Astrocyte of the spinal cord (primary cell): ENCODE results near the gene TMED6.
A peak's percentile ranks its signal among the peaks of the same experiment; 100 is the strongest.

Source experiments
- DNase-seq: peaks from one replicate; pipeline ENCODE4 v3.0.0; 2011; ENCODE audit warnings: low read depth, low spot score
- H3K4me3 ChIP-seq: 2 replicates; pipeline ENCODE4 v1.5.1; 2011; ENCODE audit warnings: low read depth, mild to moderate bottlenecking, low read length, moderate library complexity
- in situ Hi-C: cut with HindIII; loops from 2 replicates; pipeline ENCODE4 v1.10.0; 2017; ENCODE audit warnings: low sequenced_read_pairs
- TF ChIP-seq, protein P1 (sequence below): IDR thresholded peaks from 2 replicates; pipeline ENCODE4 v1.5.1; 2012; ENCODE audit warnings: low read depth, mild to moderate bottlenecking, low read length, inconsistent platforms

Gene TMED6

DNA sequence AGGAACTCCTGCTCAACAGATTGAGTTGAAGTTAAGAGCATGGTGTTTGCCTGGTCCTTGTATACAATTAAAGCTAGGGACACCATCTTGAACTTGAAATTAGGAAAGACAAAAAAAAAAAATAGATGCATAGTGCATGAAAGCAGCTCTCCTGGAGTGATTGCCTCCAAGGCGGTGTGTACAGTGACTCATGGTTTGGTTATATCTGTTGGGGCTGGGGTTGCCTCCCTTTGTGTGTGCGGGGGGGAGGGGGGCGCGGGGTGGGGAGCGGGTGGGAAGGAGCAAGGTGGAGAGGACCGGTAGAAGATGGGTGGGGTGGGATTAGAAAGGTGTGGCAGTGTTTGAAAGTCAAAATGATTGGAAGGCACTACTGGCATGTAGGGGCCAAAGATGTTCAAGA, 3.4 kb downstream of the TMED6 start:
- no peak for DNase-seq
- in situ Hi-C loops = no loop called here
- TF ChIP-seq, protein P1, sequence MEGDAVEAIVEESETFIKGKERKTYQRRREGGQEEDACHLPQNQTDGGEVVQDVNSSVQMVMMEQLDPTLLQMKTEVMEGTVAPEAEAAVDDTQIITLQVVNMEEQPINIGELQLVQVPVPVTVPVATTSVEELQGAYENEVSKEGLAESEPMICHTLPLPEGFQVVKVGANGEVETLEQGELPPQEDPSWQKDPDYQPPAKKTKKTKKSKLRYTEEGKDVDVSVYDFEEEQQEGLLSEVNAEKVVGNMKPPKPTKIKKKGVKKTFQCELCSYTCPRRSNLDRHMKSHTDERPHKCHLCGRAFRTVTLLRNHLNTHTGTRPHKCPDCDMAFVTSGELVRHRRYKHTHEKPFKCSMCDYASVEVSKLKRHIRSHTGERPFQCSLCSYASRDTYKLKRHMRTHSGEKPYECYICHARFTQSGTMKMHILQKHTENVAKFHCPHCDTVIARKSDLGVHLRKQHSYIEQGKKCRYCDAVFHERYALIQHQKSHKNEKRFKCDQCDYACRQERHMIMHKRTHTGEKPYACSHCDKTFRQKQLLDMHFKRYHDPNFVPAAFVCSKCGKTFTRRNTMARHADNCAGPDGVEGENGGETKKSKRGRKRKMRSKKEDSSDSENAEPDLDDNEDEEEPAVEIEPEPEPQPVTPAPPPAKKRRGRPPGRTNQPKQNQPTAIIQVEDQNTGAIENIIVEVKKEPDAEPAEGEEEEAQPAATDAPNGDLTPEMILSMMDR = no peak
- no peak overlapping the region for H3K4me3 ChIP-seq

DNA sequence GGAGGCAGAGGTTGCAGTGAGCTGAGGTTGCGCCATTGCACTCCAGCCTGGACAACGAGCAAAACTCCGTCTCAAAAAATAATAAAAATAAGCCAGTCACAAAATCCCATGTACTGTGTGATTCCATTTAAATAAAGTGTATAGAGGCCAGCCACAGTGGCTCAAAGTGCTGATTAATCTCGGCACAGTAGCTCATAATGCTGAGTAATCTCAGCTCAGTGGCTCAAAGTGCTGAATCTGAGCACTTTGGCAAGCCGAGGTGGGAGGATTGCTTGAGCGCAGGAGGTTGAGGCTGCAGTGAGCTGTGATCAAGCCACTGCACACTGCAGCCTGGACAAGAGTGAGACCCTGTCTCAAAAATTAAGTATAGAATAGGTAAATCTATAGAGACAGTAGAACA, 4.9 kb downstream of the TMED6 start:
- in situ Hi-C loops = no loop called here
- H3K4me3 ChIP-seq = no peak overlapping the region
- DNase-seq = no peak
- TF ChIP-seq, protein P1 = no peak

DNA sequence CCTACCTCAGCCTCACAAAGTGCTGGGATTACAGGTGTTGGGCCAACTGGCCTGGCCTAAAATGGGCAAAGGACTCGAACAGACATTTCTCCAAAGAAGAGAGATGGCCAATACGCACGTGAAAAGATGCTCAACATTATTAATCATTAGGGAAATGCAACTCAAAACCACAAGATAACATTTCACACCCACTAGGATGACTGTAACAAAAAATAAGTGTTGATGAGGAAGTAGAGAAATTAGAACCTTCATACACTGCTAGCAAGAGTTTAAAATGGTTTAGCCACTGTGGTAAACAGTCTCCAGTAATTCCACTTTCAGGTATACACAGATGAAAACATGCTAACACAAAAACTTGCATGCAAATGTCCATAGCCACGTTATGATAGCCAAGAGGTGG, 5.7 kb downstream of the TMED6 start:
- TF ChIP-seq, protein P1 = no peak
- no peak overlapping the region for H3K4me3 ChIP-seq
- in situ Hi-C loops = no loop called here
- no peak for DNase-seq

DNA sequence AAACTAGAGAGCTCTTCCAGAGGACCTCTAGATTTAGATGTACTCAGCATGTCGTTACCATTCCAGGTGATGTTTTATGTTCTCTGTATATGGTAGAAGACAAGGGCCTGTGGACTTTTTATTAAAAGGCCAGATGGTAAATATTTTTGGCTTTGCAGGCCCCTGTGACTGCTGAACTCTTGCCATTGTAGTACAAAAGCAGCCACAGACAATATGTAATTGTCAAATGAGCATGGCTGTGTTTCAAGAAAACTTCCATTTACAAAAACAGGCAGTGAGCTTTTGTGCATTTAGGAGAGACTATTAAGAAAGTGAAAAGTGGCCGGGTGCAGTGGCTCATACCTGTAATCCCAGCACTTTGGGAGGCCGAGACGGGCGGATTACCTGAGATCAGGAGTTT, 7.4 kb downstream of the TMED6 start:
- TF ChIP-seq, protein P1 = no peak
- in situ Hi-C loops = no loop called here
- DNase-seq = no peak
- no peak overlapping the region for H3K4me3 ChIP-seq

DNA sequence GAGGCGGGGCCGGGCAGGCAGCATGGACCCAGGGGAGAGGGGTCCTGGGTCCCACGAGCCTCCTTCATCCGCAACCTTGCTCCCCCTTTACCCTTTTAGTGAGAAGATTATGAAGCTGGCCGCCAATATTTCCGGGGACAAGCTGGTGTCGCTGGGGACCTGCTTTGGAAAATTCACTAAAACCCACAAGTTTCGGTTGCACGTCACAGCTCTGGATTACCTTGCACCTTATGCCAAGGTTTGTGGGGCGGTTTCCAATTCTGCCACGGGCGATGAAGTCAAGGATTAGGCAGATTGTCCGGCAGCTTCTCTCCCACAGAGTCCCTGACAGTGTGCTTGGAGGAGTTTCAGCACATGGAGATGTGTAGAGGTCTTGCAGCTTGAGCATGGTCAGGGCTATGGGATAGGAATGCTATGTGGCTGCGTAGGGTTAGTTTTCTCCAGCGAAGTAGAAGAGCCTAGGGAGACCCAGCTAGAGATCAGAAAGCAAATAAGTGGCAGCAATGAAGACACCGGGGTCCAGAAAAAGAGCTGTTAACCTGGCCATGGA, 11.4 kb downstream of the TMED6 start:
- H3K4me3 ChIP-seq = peak overlapping the region; percentile 91
- TF ChIP-seq, protein P1 = no peak
- no peak for DNase-seq
- in situ Hi-C loops = no loop called here

DNA sequence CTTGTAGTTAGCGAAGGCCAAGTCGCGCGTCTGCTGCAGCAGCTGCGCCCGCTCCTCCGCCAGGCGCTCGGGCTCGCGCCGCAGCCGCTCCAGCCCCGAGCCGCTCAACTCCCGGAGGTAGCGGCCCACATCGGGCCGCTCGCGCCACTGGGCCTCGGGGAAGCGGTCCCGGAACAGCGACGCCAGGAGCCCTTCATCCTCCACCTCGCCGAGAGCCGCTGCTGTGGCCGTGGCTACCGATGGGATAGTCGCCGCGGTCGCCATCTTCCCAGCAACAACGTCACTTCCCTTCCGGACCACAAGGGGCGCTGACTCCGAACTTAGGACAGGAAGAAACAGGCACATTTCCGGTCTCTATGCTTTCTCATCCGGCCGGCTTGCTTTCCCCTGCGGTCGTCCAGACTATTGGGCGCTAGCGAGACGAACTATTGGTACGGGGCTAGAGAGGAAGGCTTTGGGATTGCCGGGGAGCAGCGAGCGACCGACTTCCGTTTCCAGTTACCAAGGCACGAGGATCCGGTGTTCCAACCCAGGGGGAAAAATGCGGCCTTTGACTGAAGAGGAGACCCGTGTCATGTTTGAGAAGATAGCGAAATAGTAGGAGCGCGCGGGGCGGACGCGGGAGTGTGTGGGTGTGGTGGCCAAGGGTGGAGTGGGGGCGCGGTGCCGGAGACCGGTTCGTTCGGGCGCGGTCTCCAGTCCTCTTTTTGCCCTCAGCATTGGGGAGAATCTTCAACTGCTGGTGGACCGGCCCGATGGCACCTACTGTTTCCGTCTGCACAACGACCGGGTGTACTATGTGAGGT, 12.1 kb downstream of the TMED6 start, which contains the start of the genes COG8 and NIP7:
Gene COG8 (minus strand): TSS at position 276 of the 806 bp plus-strand sequence. CDS start 12 bp downstream, at position 264.
Gene NIP7 (plus strand): TSS at position 484 of the 806 bp plus-strand sequence. CDS start 58 bp downstream, at position 542.
- H3K4me3 ChIP-seq = peak within 1 kb of the TSS; percentile 91
- in situ Hi-C loops = no loop called here
- peak; percentile 99 for DNase-seq
- TF ChIP-seq, protein P1 = peak; percentile 80
